Smooth muscle cell of the umbilical artery (primary cell): ENCODE results near the gene EEF2. TPM values are rescaled to one million over a fixed set of nuclear protein-coding genes. Genes with fewer than 3 reads are reported as not detected.

Source experiments
- total RNA-seq: library from RNA; depleted of rRNA; stranded (reverse); fragments of >200 nt; gene quantifications from 2 replicates; pipeline ENCODE4 v1.2.3, GENCODE V29; 2014

Gene EEF2
- 3,552 and 3,788 TPM in 2 replicates for total RNA-seq

GRCh38 chr19:3984908-3985642, at the start of gene EEF2:
Gene EEF2, minus strand, starts transcription at chr19:3985463. Its CDS starts 83 bp downstream, at chr19:3985380.

GRCh38 chr19:4007021-4007835, 22.0 kb upstream of the EEF2 start, which contains the start of gene PIAS4:
Gene PIAS4, plus strand, starts transcription at chr19:4007736. Its CDS starts 25 bp downstream, at chr19:4007761.

GRCh38 chr19:3970808-3971598, 14.3 kb downstream of the EEF2 start, which contains the start of gene DAPK3:
Gene DAPK3, minus strand, starts transcription at chr19:3971099. Its CDS starts 1,364 bp downstream, at chr19:3969735.

GRCh38 chr19:3932931-3933810, 52.1 kb downstream of the EEF2 start, which contains the start of gene NMRK2:
Gene NMRK2, plus strand, starts transcription at chr19:3933069. Its CDS starts 603 bp downstream, at chr19:3933672.

Other genes starting within 250 kb of the EEF2 start
- 26.5 and 27.6 TPM in 2 replicates for gene APBA3, start 223.8 kb downstream of the EEF2 start, total RNA-seq
- gene MRPL54, start 222.8 kb downstream of the EEF2 start, total RNA-seq, result 13.4 and 36.8 TPM in 2 replicates
- not detected in 2 replicates for gene RAX2, start 213.2 kb downstream of the EEF2 start, total RNA-seq
- not detected in 2 replicates for gene MATK, start 199.1 kb downstream of the EEF2 start, total RNA-seq
- not detected in 2 replicates for gene ZFR2, start 116.4 kb downstream of the EEF2 start, total RNA-seq
- gene ATCAY, start 104.8 kb downstream of the EEF2 start, total RNA-seq, result not detected in 2 replicates
- gene NMRK2, start 52.4 kb downstream of the EEF2 start, total RNA-seq, result not detected in 2 replicates
- 169 and 182 TPM in 2 replicates for gene DAPK3, start 14.4 kb downstream of the EEF2 start, total RNA-seq
- gene PIAS4, start 22.3 kb upstream of the EEF2 start, total RNA-seq, result 8.3 and 12.3 TPM in 2 replicates
- gene ZBTB7A, start 81.4 kb upstream of the EEF2 start, total RNA-seq, result 21.1 and 36.2 TPM in 2 replicates
- 111 and 139 TPM in 2 replicates for gene MAP2K2, start 138.7 kb upstream of the EEF2 start, total RNA-seq
- gene CREB3L3, start 168.2 kb upstream of the EEF2 start, total RNA-seq, result not detected in 2 replicates
- 13.4 and 24.6 TPM in 2 replicates for gene SIRT6, start 197.1 kb upstream of the EEF2 start, total RNA-seq
- gene ANKRD24, start 197.2 kb upstream of the EEF2 start, total RNA-seq, result 2.1 and 2.9 TPM in 2 replicates
- gene EBI3, start 244.1 kb upstream of the EEF2 start, total RNA-seq, result 0.28 and 0.30 TPM in 2 replicates